HS-27A (cell line): Measurements from ENCODE around the gene SYDE1.
"Not testable (repeated sequence)": the region's sequence is repeated elsewhere in the genome, so short reads cannot be mapped to it uniquely, and the experiment has no call there.

Experiments
- DNase-seq: peaks from one replicate; pipeline ENCODE4 v3.0.0-alpha.2; 2012; ENCODE audit warnings: low read depth, missing footprints

Gene SYDE1

GRCh38 chr19:15107061-15108010 lies at the start of gene SYDE1:
Gene SYDE1 (plus strand): TSS chr19:15107401. CDS start chr19:15107434, 33 bp downstream.
- no peak for DNase-seq

- no peak for DNase-seq
These were observed 45.2 kb upstream of the SYDE1 start for GRCh38 chr19:15062036-15062435.

GRCh38 chr19:15070386-15070785 lies 36.8 kb upstream of the SYDE1 start:
- not testable (repeated sequence) for DNase-seq

- DNase-seq: no peak
These were observed 34.1 kb upstream of the SYDE1 start for GRCh38 chr19:15072930-15073647.

- DNase-seq: no peak
These were observed 32.8 kb upstream of the SYDE1 start for GRCh38 chr19:15074371-15074770.

- no peak for DNase-seq
These were observed 31.4 kb upstream of the SYDE1 start for GRCh38 chr19:15075806-15076205.

- not testable (repeated sequence) for DNase-seq
These were observed 27.2 kb upstream of the SYDE1 start for GRCh38 chr19:15080002-15080401.

- no peak for DNase-seq
These were observed 25.3 kb upstream of the SYDE1 start, which contains the start of gene OR1I1 for GRCh38 chr19:15081911-15082310. Gene OR1I1 (plus strand): TSS chr19:15082211. CDS start chr19:15087066, 4,855 bp downstream.

- no peak for DNase-seq
These were observed 20.0 kb upstream of the SYDE1 start for GRCh38 chr19:15087182-15087581.

- peak; percentile 38 for DNase-seq
These were observed 15.1 kb upstream of the SYDE1 start for GRCh38 chr19:15091918-15092753.

GRCh38 chr19:15093001-15093400 lies 14.2 kb upstream of the SYDE1 start:
- no peak for DNase-seq

GRCh38 chr19:15096223-15096622 lies 11.0 kb upstream of the SYDE1 start:
- no peak for DNase-seq

GRCh38 chr19:15097980-15098379 lies 9.2 kb upstream of the SYDE1 start:
- not testable (repeated sequence) for DNase-seq

GRCh38 chr19:15098460-15098859 lies 8.7 kb upstream of the SYDE1 start:
- no peak for DNase-seq

- DNase-seq: no peak
These were observed 8.1 kb upstream of the SYDE1 start for GRCh38 chr19:15099017-15099582.

GRCh38 chr19:15101479-15102082 lies 5.6 kb upstream of the SYDE1 start:
- DNase-seq: no peak

- DNase-seq: no peak
These were observed 3.2 kb upstream of the SYDE1 start for GRCh38 chr19:15104003-15104402.

- DNase-seq: no peak
These were observed 2.8 kb upstream of the SYDE1 start for GRCh38 chr19:15104411-15104810.

GRCh38 chr19:15105044-15105443 lies 2.2 kb upstream of the SYDE1 start:
- DNase-seq: no peak

- DNase-seq: no peak
These were observed 1.1 kb downstream of the SYDE1 start for GRCh38 chr19:15108145-15108844.
